Left forelimb (tissue), 1 donor: ENCODE data around the gene SYT13.

ENCODE experiments used
- DNase-seq: peaks from one replicate; pipeline ENCODE4 v3.0.0-alpha.2; 2018; ENCODE audit warnings: low spot score

The SYT13 gene

GRCh38 chr11:45305874-45306623 lies 19.9 kb upstream of the SYT13 start:
- DNase-seq = peak; percentile 31

DNA sequence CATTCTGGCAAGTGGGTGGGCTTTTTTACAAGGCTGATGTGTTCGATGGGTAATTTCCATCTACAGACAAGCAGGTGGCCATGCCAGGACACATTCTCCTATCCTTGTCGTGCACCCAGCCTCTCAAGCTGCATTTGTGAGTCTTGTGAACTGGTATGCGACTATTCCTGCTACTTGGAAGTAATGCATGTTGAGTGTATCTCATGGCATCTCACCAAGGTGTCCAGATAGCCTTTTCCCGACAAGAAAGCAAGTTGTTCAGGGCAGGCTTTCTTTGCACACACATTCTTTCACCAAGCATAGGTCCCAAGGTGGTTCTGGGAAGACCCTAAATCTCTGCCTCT lies 18.8 kb upstream of the SYT13 start:
- DNase-seq = peak; percentile 15

- DNase-seq = peak; percentile 60
Observed at GRCh38 chr11:45304111-45304991, 18.2 kb upstream of the SYT13 start.

DNA sequence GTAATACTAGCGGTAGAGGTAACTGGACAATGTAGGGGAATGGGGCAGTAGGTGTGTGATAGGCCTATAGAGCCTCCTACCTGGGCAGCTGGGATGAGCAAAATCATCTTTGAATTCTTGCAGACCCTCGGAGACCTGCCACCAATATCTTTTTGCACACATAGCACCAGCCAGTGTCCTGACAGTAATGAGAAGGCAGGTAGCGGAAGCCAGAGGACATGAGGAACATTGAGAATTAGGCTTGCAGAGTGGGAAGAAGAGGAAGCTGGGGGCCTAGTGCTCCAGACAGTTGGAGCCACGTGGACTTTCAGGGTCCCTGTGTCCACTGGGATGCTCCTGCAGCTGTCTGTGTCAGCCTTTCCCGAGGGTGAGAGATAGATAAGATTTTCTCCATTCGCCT lies 17.2 kb upstream of the SYT13 start:
- DNase-seq = peak; percentile 15

- DNase-seq = peak; percentile 25
Observed at GRCh38 chr11:45301537-45302246, 15.6 kb upstream of the SYT13 start.

GRCh38 chr11:45300715-45301114 lies 14.6 kb upstream of the SYT13 start:
- DNase-seq = peak; percentile 33

GRCh38 chr11:45298718-45299117 lies 12.6 kb upstream of the SYT13 start:
- DNase-seq = peak; percentile 48

GRCh38 chr11:45296075-45296474 lies 9.9 kb upstream of the SYT13 start:
- DNase-seq = no peak

DNA sequence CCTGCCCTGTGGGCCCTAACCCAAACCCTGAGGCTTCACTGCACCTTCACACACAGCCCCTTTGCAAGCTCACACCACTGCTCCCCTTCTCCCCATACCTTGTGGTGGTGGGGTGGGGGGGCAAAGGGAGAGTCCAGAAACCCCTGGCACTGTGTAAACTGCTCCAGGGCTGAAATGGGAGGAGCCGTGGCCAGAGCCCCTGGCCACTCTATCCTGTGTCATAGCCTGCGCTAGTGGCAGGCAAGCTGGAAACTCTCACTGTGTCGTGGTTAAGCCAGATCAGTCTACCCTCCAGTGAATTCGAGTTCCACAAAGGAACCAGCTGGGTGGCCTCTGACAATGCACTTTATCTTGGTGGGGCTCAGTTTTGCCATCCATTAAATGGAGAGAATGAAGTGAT lies 8.4 kb upstream of the SYT13 start:
- peak; percentile 52 for DNase-seq

DNA sequence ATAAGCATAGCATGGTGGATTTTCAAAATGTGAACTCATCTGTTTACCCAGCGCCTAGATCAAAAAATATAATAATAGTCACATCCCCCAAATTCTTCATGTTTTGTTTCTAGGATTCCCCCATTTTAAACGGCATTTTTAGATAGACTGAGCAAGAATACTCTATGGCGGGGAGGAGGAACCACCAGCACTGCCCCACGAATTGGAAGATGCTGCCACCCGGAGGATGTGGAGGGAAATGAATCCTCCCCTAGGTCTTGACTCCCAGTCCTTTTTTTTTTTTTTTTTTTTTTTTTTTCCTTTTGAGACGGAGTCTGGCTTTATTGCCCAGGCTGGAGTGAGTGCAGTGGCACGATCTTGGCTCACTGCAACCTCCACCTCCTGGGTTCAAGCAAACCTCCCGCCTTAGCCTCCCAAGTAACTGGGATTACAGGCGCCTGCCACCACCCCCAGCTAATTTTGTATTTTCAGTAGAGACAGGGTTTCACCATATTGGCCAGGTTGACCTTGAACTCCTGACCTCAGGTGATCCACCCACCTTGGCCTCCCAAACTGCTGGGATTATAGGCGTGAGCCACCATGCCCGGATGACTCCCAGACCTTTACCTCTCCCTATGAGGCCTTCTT lies 7.5 kb upstream of the SYT13 start:
- DNase-seq = peak; percentile 80

- DNase-seq = no peak
Observed at GRCh38 chr11:45290586-45290985, 4.4 kb upstream of the SYT13 start.

- DNase-seq = peak; percentile 25
Observed at GRCh38 chr11:45289369-45289768, 3.2 kb upstream of the SYT13 start.

GRCh38 chr11:45288339-45288738 lies 2.2 kb upstream of the SYT13 start:
- DNase-seq = peak; percentile 20

DNA sequence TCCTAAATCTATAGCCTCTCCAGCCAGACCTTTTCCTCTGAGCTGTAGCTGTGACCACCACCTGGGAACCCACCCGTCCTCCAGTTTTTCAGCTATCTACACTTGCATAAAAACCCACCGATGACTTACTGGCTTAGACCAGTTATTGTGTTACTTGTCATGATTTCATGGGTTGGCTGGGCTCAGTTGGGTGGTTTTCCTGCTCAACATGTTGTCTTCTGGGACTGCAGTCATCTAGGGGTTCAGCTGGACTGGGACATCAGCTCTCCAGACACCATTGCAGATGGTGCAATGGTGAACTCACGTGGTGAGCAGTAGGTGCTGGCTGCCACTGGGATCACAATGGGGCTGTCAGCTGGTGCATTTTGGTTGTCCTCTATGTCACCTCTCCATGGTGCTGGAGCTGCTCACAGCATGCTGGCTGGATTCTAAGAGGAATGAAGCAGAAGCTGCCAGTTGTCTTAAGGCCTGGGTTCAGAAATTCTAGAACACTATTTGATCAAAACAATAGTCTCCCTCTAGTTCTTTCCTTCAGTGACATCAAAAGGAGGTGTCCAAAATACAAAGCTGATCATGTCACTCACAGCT lies 1.3 kb upstream of the SYT13 start:
- peak; percentile 31 for DNase-seq

- DNase-seq = peak; percentile 44
Observed at GRCh38 chr11:45285250-45285828, 802 bp downstream of the SYT13 start.

- no peak for DNase-seq
Observed at GRCh38 chr11:45282081-45282480, 4.1 kb downstream of the SYT13 start.

DNA sequence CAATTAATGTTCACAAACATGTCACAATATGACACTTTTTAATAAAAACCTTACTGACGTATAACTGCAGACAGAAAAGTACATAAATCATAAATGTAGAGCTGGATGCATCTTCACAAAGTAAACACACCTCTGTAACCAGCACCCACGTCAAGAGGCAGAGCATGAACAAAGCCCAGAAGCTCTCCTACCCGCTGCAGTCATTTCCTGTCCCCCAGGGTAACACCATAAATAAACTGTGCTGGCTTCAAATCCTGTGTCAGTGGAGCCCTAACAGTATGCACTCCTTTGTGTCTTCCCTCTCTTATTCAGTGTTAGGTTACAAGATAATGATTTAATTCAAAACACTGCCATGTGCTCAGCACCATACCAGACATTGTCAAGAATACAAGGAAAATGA lies 5.7 kb downstream of the SYT13 start:
- no peak for DNase-seq

DNA sequence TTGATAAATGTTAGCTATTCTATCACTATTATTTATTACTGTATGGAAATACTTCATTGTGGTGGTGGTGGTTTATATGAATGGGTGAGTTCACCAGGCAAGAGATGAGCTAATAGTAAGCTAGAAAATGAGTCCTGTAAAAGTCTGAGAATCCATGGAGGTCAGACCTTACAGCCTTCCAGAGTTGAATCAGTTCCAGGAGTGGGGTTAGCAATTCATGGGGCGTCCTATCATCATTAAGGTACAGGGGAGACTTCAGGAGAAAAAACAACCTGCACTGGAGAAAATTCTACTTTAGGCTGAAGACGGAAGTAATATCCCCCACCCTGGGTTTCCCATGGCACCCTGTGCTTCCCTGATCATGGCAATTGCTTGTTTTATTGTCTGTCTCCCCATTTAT lies 6.5 kb downstream of the SYT13 start:
- no peak for DNase-seq

DNA sequence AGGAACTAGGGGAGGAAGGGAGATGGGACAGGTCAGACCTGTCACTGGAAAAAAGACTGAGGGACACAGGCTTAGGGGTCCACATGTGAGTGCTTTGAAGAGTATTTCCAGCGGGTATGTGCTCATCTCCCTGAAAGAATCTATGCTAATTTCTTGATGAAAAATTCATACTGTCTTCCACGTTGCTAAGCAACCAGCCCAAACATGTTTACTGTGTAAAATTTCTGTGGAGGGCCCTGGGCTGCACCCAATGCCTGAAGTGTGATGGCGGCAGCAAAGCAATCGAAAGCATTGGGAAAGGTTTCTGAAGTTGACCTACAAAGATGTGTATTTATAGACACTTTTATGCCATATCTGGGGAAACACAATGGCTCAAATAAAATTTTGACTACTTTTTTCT lies 7.4 kb downstream of the SYT13 start:
- DNase-seq = no peak

GRCh38 chr11:45275828-45276227 lies 10.3 kb downstream of the SYT13 start:
- DNase-seq = no peak

DNA sequence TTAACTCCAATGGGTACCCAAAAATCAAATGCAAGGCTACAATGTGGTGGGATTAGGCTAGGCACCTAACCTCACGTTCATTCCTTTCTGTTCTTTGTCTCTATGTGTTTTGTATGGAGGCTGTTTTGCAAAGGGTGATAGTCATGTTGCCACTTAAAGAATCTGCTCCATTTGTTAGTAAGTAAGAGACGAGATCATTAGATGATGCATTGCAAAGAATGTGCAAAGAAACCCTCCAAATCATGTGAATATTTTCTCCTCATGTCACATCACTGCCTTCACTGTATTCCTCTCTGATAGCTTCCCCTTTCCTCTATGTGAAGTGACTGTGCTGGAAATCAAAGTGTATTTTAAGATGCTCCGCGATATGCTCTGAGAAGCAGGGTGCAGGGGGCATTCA lies 11.9 kb downstream of the SYT13 start:
- DNase-seq = no peak

DNA sequence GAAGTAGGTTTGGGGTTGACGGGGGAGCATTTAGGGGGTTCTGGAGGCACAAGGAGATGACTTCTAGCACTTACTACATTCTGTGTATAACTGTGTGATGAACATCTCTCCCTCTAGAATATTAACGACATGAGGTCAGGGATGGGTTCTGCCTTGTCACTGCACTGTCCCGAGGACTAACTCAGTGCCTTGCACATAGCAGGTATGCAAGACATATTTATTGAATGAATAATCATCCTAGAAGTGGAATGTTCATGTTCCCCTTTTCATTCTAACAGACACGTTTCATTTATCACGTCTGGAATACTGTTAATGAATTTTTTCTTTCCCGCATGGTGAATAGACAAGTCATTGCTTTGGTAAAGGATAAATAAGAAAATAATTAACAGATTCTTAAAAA lies 12.6 kb downstream of the SYT13 start:
- no peak for DNase-seq
